Ramos (cell line): ENCODE data around the gene STON2.

Experiments used
- in situ Hi-C: fragments of 300-500 bp; cut with MboI; formaldehyde crosslinking; loops from one replicate; pipeline ENCODE4 v1.14.3; 2022; ENCODE audit warnings: low sequenced_read_pairs; ENCODE audit not compliant: unreplicated experiment

The STON2 gene

DNA sequence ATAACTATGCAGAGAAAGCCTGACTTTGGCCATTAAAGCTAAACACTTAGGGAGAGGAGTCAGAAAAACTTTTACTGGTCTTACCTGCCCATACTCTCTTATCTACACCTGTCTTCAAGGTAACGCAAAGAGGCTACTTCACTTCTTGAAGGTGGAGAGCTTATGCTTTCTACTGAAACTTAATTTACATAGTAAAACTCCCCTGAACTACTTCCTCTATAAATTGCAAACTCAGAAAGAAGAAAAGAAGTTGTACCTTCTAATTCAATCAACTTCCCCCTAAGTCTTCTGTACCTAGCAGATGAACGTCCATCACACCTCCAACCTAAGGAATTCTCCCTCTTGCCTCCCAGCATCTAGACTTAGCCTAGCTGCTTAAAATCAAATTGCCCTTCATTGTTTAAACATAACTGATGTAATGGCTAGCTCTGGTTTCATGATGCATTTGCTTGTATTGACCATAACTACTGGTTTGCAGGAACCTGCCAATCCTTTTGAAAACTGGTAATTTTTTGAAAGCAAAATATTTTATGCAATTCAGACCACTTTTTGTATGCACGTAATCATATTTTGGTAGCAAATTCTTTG, 87.7 kb downstream of the STON2 start:
- in situ Hi-C loops, result no loop called here

GRCh38 chr14:81311778-81312177, 88.3 kb downstream of the STON2 start:
- in situ Hi-C loops, result no loop called here

GRCh38 chr14:81311141-81311540, 89.0 kb downstream of the STON2 start:
- in situ Hi-C loops, result no loop called here

GRCh38 chr14:81310606-81311005, 89.5 kb downstream of the STON2 start:
- in situ Hi-C loops, result no loop called here

DNA sequence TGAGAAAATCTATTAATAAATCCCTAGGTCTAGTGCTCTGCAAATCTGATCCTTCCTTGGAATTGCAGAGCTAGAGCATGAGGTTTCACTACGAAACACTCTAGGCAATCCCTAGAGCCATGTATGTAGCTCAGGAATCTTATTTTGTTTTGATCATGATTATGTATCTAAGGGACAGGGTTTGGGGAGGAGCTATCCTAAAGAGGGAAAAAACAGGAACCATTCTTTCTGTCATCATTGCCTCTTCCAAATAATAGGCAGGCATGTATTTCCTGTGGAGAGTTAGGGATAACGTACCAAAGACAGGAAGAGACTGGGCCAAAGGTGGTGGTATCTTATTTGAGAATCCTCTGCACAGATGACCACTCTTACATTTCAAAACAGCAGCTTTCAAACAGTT, 90.6 kb downstream of the STON2 start:
- in situ Hi-C loops, result no loop called here

GRCh38 chr14:81305743-81306142, 94.4 kb downstream of the STON2 start:
- in situ Hi-C loops, result no loop called here

DNA sequence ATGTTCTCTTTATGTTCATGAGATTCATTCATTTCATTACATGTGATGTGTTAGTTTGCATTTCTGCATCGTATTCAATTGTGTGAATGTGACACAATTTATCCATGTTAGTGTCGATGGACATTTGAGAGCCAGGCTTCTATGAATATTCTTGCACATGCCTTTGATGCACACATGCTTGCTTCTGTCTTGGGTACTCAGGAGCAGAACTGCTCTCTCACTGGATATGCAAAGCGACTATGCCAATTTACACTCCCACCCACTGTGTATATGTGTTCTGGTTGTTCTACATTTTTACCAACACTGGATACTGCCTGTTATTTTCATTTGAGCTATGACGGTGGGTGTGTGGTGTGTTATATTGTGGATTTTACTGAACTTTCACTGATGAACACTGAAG, 95.1 kb downstream of the STON2 start:
- in situ Hi-C loops, result no loop called here

DNA sequence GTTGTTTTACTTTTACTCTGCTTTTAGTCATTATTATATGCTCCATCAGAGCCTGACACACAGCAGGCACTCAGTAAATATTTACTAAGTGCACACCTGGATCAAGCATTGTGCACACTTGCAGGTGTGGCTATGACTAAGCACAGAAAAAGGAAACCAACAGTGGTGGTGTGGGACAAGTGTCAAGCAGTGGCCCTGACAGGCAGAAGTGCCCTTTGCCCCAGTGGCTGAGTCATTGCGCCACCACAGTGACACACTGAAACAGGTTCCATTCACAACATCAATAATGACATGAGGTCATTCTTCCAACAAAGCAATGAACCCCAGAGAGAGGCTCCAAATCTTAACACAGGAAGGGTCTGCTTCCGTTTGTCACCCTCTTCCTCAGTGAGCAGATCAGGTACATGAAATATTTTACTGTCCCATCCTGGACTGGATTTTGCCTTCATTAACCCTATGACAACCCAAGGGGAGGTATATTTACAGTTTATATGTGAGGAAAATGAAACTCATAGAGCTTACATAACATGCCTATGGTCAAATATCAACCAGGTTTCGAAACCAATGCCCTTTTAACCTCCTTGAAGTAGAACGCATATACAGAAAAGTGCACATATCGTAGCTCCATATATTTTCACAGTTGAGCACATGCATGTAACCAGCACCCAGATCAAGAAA, 96.7 kb downstream of the STON2 start:
- in situ Hi-C loops, result no loop called here

- in situ Hi-C loops, result no loop called here
These were observed 97.5 kb downstream of the STON2 start for GRCh38 chr14:81302638-81303037.

- in situ Hi-C loops, result no loop called here
These were observed 98.3 kb downstream of the STON2 start for GRCh38 chr14:81301813-81302212.

- in situ Hi-C loops, result no loop called here
These were observed 98.8 kb downstream of the STON2 start for GRCh38 chr14:81301371-81301770.

DNA sequence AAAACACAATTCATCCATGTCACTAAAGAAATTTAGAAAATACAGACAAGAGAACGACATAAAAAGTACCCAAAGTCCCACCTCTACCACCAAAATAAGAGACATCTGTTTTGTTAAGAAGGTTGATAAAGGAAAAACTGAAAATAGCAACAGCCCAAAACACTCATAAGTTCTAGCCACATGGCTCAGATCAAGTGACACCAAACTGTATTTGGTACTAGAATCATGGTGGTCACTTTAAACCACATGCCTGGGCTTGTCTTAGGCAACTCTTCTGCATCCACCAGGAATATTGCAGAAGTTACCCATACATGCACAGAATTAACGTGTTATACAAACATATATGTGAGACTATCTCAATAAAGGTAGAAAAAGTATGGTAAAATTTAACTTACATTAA, 101.2 kb downstream of the STON2 start:
- in situ Hi-C loops, result no loop called here

DNA sequence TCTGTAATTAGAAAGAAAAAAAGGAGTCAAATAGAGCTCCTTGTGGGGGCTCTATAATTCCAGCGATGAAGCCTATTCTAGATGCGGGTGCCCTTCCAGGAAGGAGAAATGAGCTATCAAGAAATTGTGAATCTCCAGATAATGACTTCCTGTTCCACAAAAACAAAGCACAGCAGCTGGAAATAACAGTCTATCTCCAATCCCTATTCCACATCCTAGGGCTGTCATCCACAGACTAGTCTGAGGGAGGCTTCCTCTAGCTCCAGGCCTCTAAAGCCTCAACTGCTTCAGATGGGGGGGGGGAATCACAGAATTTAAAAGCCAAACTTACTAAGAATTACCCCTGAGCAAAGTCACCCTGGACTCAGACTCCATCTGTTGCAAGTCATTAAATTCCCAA, 102.0 kb downstream of the STON2 start:
- in situ Hi-C loops, result no loop called here

DNA sequence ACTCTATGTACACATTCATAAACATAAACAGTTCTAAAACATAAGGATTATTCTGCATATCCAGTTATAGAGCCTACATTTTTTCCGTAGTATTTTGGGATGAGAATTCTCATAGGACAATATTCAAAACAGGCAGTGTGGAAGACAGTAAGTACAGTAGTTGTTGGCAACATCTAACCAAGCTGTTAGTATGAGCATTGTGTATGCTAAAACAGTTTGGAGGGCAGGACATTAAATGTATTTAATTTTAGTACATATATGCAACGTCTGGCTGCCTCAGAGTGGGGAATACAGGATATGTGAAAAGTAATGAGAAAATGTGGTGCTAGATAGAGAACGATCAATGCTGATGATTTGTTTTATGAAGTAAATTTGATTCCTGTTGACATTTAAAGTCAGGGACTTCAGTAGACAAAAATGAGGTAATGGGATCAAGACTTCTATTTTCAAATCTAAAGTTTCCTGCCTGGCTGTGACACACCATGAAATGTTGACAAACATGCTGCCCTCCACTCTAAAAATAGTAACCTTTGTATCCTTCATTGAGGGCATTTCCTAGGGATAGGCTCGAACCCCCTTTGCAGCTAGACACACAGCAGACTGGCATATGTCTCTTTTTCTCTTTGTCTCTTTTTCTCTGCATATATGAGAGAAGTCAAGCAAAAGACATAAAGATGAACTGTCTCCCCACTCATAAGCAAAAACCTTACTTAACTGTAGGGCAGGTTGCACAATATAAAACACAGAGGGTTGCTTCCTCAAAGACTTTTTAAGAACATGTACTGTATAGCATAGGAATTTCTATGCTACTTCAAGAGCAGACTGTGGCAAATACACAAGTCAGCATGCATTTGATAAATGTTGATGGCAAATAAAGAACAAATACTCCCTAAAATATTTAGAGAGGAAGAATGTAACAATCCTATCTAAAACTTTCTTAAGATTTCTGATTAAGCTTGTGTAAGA, 103.9 kb downstream of the STON2 start:
- in situ Hi-C loops, result no loop called here

DNA sequence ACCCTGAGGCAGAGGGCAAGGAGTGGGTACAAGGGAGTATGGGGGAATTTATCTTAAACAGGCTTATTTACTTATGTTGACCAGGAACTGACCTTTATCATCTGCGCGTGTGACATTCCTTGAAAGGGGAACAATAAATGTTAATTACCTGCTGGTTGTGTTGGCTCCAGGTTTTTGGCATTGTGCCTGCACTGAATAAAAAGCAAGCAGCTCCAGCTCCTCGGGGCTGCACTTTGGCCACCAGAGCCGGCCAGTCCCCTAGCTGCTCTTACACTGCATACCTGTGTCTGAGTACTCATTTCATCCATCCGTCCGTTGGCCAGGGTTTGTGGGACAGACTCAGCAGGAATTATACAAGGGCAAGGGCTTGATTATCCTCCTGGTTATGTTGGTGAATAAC, 110.6 kb downstream of the STON2 start:
- in situ Hi-C loops, result no loop called here

- in situ Hi-C loops, result no loop called here
These were observed 113.4 kb downstream of the STON2 start for GRCh38 chr14:81286574-81287370.

DNA sequence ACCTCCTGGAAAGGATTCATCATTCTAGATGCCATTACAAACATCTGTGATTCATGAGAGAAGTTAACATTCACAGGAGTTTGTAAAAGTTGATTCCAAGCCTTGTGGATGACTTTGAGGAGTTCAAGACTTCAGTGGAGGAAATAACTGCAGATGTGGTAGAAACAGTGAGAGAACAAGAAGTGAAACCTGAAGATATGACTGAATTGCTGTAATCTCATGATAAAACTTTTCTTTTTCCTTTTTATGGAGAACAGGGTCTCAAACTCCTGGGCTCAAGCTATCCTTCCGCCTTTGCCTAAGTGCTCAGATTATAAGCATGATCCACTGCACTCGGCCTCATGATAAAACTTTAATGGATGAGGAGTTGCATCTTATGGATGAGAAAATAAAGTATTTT, 114.9 kb downstream of the STON2 start:
- in situ Hi-C loops, result no loop called here

- in situ Hi-C loops, result no loop called here
These were observed 118.8 kb downstream of the STON2 start for GRCh38 chr14:81281332-81281731.

DNA sequence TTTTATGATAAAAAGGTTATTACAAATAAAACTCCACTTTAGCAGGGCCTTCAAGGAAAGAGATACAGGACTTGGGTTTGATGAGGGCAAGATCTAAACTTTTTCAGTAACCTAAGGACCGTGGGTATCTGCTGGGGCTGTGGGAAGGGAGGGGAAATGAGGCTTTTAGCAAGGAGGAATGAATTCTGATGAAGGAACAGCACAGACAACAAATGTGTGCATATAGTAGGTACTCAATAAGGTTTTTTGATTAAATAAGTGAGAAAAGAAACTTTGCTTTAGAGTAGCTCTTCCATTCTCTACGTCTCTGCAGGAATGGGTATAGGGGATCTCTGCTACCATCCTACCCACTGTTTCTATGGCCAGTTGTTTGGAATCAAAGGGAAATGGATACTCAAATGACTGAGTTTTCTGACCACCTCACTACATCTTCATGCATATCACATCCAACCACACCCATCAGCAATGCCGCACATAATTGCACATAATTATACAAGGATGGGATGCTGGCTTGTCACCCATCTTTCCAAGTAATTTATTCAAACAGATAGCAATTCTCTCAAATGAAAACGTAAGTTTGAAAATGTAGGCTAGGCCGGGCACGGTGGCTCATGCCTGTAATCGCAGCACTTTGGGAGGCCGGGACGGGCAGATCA, 119.9 kb downstream of the STON2 start:
- in situ Hi-C loops, result no loop called here

DNA sequence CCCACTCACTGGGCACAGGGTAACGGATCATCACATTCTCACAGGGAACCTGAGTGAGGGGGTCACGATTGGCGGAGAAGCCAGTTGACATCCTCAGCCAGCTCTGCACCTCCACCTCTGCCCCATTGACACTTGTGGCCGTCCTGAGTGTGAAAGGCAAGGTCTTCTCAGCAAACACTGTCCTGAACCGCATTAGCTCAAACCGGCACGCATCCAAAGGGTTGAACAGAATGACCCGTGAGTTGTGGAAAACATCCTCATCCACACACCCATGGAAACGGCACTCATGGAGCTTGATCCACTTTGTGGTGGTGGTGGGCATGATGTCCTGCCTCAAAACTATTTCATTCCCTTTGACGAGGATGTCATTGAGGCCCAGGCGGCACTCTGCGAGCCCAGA, 123.0 kb downstream of the STON2 start:
- in situ Hi-C loops, result no loop called here
